Measurements from ENCODE around the gene SGCA. TPM values are rescaled to one million over a fixed set of nuclear protein-coding genes. Genes with fewer than 3 reads are reported as not detected.

SGCA gene
- total RNA-seq, 2 donors from 2014 or later = 0.89 to 5.5 TPM

- Histone ChIP-seq H3K9me3 (no peaks in the 10 kb centered on the region), H3K36me3 (no peaks in the 10 kb centered on the region), H3K9ac (ENCODE audit: low read depth in 2 of 2, low read length in 2 of 2) (no peak overlapping the region), H3K4me1 (no peaks in the 10 kb centered on the region), H3K4me3 (no peak overlapping the region), H3K27ac (no peak overlapping the region), H3K27me3 (no peaks in the 10 kb centered on the region)
- no peak for TF ChIP-seq CTCF (IDR thresholded peaks at IDR 0.05)
- intact Hi-C loops (cut with DNase I) = no loop called here
- no peak for DNase-seq
These were observed 26.9 kb downstream of the SGCA start for GRCh38 chr17:50192618-50193291.

- no peak overlapping the region for H3K27ac ChIP-seq
- no peaks in the 10 kb centered on the region for H3K9me3 ChIP-seq
- TF ChIP-seq CTCF (IDR thresholded peaks at IDR 0.05) = no peak
- H3K27me3 ChIP-seq = no peaks in the 10 kb centered on the region
- H3K9ac ChIP-seq (ENCODE audit: low read depth in 2 of 2, low read length in 2 of 2) = no peak overlapping the region
- H3K36me3 ChIP-seq = no peaks in the 10 kb centered on the region
- no peak for DNase-seq
- no peak overlapping the region for H3K4me3 ChIP-seq
- no peaks in the 10 kb centered on the region for H3K4me1 ChIP-seq
- intact Hi-C loops (cut with DNase I) = no loop called here
These were observed 28.5 kb downstream of the SGCA start for GRCh38 chr17:50194140-50194933.

GRCh38 chr17:50194934-50195865, 29.4 kb downstream of the SGCA start:
- no peak for TF ChIP-seq CTCF (IDR thresholded peaks at IDR 0.05)
- H3K4me3 ChIP-seq = no peak overlapping the region
- H3K9ac ChIP-seq (ENCODE audit: low read depth in 2 of 2, low read length in 2 of 2) = no peak overlapping the region
- H3K4me1 ChIP-seq = no peaks in the 10 kb centered on the region
- no peaks in the 10 kb centered on the region for H3K27me3 ChIP-seq
- intact Hi-C loops (cut with DNase I) = no loop called here
- DNase-seq = no peak
- H3K27ac ChIP-seq = no peak overlapping the region
- H3K9me3 ChIP-seq = no peaks in the 10 kb centered on the region
- H3K36me3 ChIP-seq = no peaks in the 10 kb centered on the region

GRCh38 chr17:50196036-50196435, 30.2 kb downstream of the SGCA start:
- no peak overlapping the region for H3K27ac ChIP-seq
- H3K4me3 ChIP-seq = no peak overlapping the region
- intact Hi-C loops (cut with DNase I) = loop anchor here (2.0 kb wide), 1 partner anchor 25 kb away; no protein-coding TSS in a partner anchor
- H3K9me3 ChIP-seq = no peaks in the 10 kb centered on the region
- H3K36me3 ChIP-seq = no peaks in the 10 kb centered on the region
- peaks cover 3% of the 10 kb centered on the region for H3K4me1 ChIP-seq
- no peak for DNase-seq
- TF ChIP-seq CTCF (IDR thresholded peaks at IDR 0.05) = no peak
- H3K9ac ChIP-seq (ENCODE audit: low read depth in 2 of 2, low read length in 2 of 2) = no peak overlapping the region
- peaks cover 3% of the 10 kb centered on the region for H3K27me3 ChIP-seq

GRCh38 chr17:50196826-50197225, 31.0 kb downstream of the SGCA start:
- Histone ChIP-seq H3K4me3 (no peak overlapping the region), H3K27ac (no peak overlapping the region), H3K36me3 (no peaks in the 10 kb centered on the region), H3K4me1 (peaks cover 3% of the 10 kb centered on the region), H3K9ac (ENCODE audit: low read depth in 2 of 2, low read length in 2 of 2) (no peak overlapping the region), H3K9me3 (no peaks in the 10 kb centered on the region), H3K27me3 (peaks cover 11% of the 10 kb centered on the region)
- intact Hi-C loops (cut with DNase I) = loop anchor here (2.0 kb wide), 1 partner anchor 26 kb away; no protein-coding TSS in a partner anchor
- no peak for DNase-seq
- no peak for TF ChIP-seq CTCF (IDR thresholded peaks at IDR 0.05)

Measured in colonic mucosa (tissue), 4 donors.